T-cell (primary cell): ENCODE measurements around the gene PCBP4. TPM values are rescaled to one million over a fixed set of nuclear protein-coding genes. Genes with fewer than 3 reads are reported as not detected.

Experiments used
- ATAC-seq, 4 experiments: fragments of 200-7000 bp in 3 of 4; fragments of 150-1000 bp in 1 of 4; cut with Tn5 transposase; replicated peaks in 1 of 4; 1 replicate in 3 of 4; 2 replicates in 1 of 4; pipeline ENCODE4 v1.10.0; 2021; ENCODE audit warnings: moderate library complexity in 3 of 4, mild to moderate bottlenecking in 2 of 4, moderate number of reproducible peaks in 1 of 4
- CTCF ChIA-PET, 2 donors: fragments of 300-600 bp; sonication (Branson Sonifier 250); formaldehyde crosslinking; loops; one replicate each; lab custom pipeline; 2022; ENCODE audit warnings: antibody characterized with exemption in 2 of 2; lab: Charles Lee
- POLR2A ChIA-PET, 2 donors: fragments of 300-600 bp; sonication (Branson Sonifier 250); formaldehyde crosslinking; loops; one replicate each; lab custom pipeline; 2022; ENCODE audit warnings: antibody characterized with exemption in 2 of 2; lab: Charles Lee
- DNase-seq, 35 experiments: peaks; one replicate each; pipeline versions ENCODE4 v3.0.0 to v3.0.0-alpha.2; 2013 to 2023
- H3K27ac ChIP-seq: one replicate; pipeline ENCODE4 v1.5.1; 2013; ENCODE audit warnings: low read length
- H3K27me3 ChIP-seq, 2 experiments: replicated peaks in 1 of 2; 1 replicate in 1 of 2; 2 replicates in 1 of 2; pipeline versions ENCODE4 v1.6.1 to v1.7.0; 2013; ENCODE audit warnings: low read length in 1 of 2, mixed read lengths in 1 of 2; ENCODE audit not compliant: control insufficient read depth in 2 of 2, insufficient read depth in 2 of 2; ENCODE audit errors: extremely low read depth in 1 of 2
- H3K36me3 ChIP-seq, 2 donors: 1 replicate in 1 of 2; 2 replicates in 1 of 2; pipeline versions ENCODE4 v1.6.1 to v1.7.0; 2013; ENCODE audit warnings: low read length in 1 of 2; ENCODE audit not compliant: control insufficient read depth in 2 of 2, insufficient read depth in 1 of 2; ENCODE audit errors: extremely low read depth in 1 of 2
- H3K4me1 ChIP-seq, 2 experiments: 1 replicate in 1 of 2; 2 replicates in 1 of 2; pipeline versions ENCODE4 v1.6.1 to v1.7.0; 2013; ENCODE audit warnings: low read length in 2 of 2, mixed read lengths in 1 of 2; ENCODE audit not compliant: insufficient read depth in 2 of 2, control insufficient read depth in 1 of 2; ENCODE audit errors: extremely low read depth in 1 of 2
- H3K4me3 ChIP-seq, 2 donors: 1 replicate in 1 of 2; 2 replicates in 1 of 2; pipeline versions ENCODE4 v1.5.1 to v1.7.0; 2013; ENCODE audit warnings: mild to moderate bottlenecking in 2 of 2, low read length in 1 of 2, moderate library complexity in 1 of 2; ENCODE audit not compliant: control insufficient read depth in 1 of 2; ENCODE audit errors: extremely low read depth in 1 of 2
- H3K9me3 ChIP-seq: 2 replicates; pipeline ENCODE4 v1.7.0; 2013
- H3K27ac Mint-ChIP-seq, 2 donors: one replicate each; pipeline ENCODE4 v1.8.0; 2020 to 2021; ENCODE audit warnings: mild to moderate bottlenecking in 2 of 2, mixed read lengths in 2 of 2
- H3K27me3 Mint-ChIP-seq, 2 donors: one replicate each; pipeline ENCODE4 v1.8.0; 2021 to 2022; ENCODE audit warnings: mixed read lengths in 2 of 2
- H3K36me3 Mint-ChIP-seq: one replicate; pipeline ENCODE4 v1.8.0; 2021; ENCODE audit warnings: mixed read lengths
- H3K4me1 Mint-ChIP-seq, 3 donors: one replicate each; pipeline ENCODE4 v1.8.0; 2020 to 2022; ENCODE audit warnings: mixed read lengths in 3 of 3, mild to moderate bottlenecking in 1 of 3
- H3K4me3 Mint-ChIP-seq, 3 donors: one replicate each; pipeline ENCODE4 v1.8.0; 2020 to 2022; ENCODE audit warnings: mild to moderate bottlenecking in 3 of 3, mixed read lengths in 3 of 3, moderate library complexity in 3 of 3
- H3K9me3 Mint-ChIP-seq, 3 donors: one replicate each; pipeline ENCODE4 v1.8.0; 2020 to 2022; ENCODE audit warnings: mixed read lengths in 3 of 3
- whole genome bisulfite sequencing: methylation state at CpG from one replicate; pipeline ENCODE4 v1.1.5; 2013; ENCODE audit warnings: missing lambda C conversion rate; ENCODE audit not compliant: insufficient coverage; 5-methylcytosine and 5-hydroxymethylcytosine counted together
- total RNA-seq, 35 experiments: library from RNA in 6 of 35; stranded (reverse) in 6 of 35; fragments of 120-200 nt in 1 of 35; gene quantifications; one replicate each; pipeline versions ENCODE4 v1.2.1 to v1.2.4 and lab custom pipeline; 2013 to 2026

Gene PCBP4
- total RNA-seq, 5 donors from 2014 or later (not counting 1 experiment from before 2014, with no cell fraction given), result 11.7 to 33.3 (median 26.6) TPM

DNA sequence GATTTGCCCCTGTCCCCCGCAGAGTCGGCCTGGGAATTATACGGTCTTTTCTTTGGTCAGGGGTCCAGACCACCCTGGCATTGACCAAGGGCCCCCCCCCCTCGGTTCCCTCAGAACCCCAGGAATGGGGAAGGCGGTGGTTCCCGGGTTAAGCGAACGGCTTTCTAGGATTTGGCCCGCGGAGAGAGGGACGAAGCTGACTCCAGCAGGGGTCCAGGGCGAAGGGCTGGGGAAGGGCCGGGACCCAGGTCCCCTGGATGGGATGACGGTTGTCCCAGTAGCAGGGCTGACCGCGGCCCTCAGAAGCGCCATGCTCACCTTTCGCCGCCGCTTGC lies 25.8 kb downstream of the PCBP4 start:
- Histone ChIP-seq H3K4me3 (peak overlapping the region; percentile 75 to 83), H3K9me3 (no peaks in the 10 kb centered on the region), H3K27ac (no peak overlapping the region), H3K4me1 (peaks cover 6 to 37% of the 10 kb centered on the region in 2 experiments), H3K27me3 (no peaks in the 10 kb centered on the region), H3K36me3 (peaks cover 25 to 27% of the 10 kb centered on the region in 2 donors)
- peak overlapping the region; percentile 69 to 70 for H3K27ac Mint-ChIP-seq
- ATAC-seq (no peak), DNase-seq (peak in 1 of 35 experiments; percentile 5)
- peaks cover 22% of the 10 kb centered on the region for H3K36me3 Mint-ChIP-seq
- POLR2A ChIA-PET, result interaction anchor here in 1 of 2 donors (0.5 to 0.6 kb wide), 2 partner anchors 269 to 626 kb away, joined by 3 to 5 read pairs; no protein-coding TSS in a partner anchor
- H3K4me3 Mint-ChIP-seq, result peak overlapping the region; percentile 86 to 92 (median 89)
- CTCF ChIA-PET, result interaction anchor here in 1 of 2 donors (0.6 to 2.0 kb wide), 12 partner anchors 26 to 272 kb away, joined by 3 to 10 read pairs (median 4); partner anchors contain the start of genes ABHD14B, ACY1, DUSP7 and PCBP4
- no peaks in the 10 kb centered on the region for H3K27me3 Mint-ChIP-seq
- peaks cover 36 to 41% (median 38%) of the 10 kb centered on the region in 3 donors for H3K4me1 Mint-ChIP-seq
- 0% methylated on average over 15 of the region's 20 CpGs for WGBS
- no peaks in the 10 kb centered on the region for H3K9me3 Mint-ChIP-seq

DNA sequence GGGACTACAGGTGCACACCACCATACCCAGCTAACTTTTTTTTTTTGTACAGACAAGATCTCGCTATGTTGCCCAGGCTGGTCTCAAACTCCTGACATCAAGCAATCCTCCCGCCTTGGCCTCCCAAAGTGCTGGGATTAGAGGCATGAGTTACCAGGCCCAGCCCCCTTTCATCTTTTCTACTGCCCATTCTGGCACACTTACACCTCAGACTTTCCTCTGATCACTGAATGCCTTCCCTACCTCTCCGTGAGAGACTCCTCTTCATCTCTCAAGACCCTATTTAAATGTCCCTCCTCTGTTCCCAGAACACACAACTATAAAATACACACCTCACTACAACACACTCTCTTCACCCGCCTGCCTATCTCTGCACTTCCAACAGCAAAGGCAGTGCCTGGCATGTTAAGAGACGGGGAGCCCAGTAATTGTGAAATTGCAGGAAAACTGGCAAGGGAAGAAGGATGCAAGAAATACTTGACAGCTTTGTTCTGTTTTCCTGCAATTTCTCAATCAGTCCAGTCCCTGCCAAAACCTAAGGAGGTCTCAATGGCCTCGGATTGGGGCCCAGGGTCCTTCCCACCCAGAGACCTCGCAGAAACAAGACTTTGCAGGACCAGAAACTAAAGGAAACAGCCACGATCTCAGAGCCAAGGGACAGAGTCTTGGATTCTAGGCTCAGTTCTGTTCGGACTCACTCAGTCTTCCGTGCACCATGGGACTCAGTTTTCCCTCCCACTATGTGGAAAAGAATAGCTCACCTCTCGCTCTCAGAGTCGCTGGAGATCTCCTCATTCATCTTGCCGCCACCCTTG lies 26.4 kb downstream of the PCBP4 start:
- no peaks in the 10 kb centered on the region for H3K27me3 ChIP-seq
- peaks cover 28 to 33% of the 10 kb centered on the region in 2 donors for H3K36me3 ChIP-seq
- Mint-ChIP-seq H3K9me3 (no peaks in the 10 kb centered on the region), H3K27ac (peak overlapping the region; percentile 69 to 70), H3K27me3 (no peaks in the 10 kb centered on the region), H3K4me1 (peaks cover 36 to 41% (median 38%) of the 10 kb centered on the region in 3 donors), H3K4me3 (peak overlapping the region; percentile 86 to 92 (median 89)), H3K36me3 (peaks cover 25% of the 10 kb centered on the region)
- ATAC-seq, result no peak
- DNase-seq, result peak in 1 of 35 experiments; percentile 16
- 34% methylated on average over 11 of the region's 13 CpGs for WGBS
- no peak overlapping the region for H3K27ac ChIP-seq
- peak overlapping the region; percentile 75 to 83 for H3K4me3 ChIP-seq
- peaks cover 6 to 37% of the 10 kb centered on the region in 2 experiments for H3K4me1 ChIP-seq
- ChIA-PET POLR2A (interaction anchor here in 1 of 2 donors (0.5 kb wide), 1 partner anchor 627 kb away, joined by 5 read pairs; no protein-coding TSS in a partner anchor), CTCF (interaction anchor here in 1 of 2 donors (0.6 to 2.0 kb wide), 11 partner anchors 32 to 271 kb away, joined by 3 to 10 read pairs (median 4); partner anchors contain the start of genes ABHD14B, ACY1, DUSP7 and RPL29)
- H3K9me3 ChIP-seq, result no peaks in the 10 kb centered on the region

DNA sequence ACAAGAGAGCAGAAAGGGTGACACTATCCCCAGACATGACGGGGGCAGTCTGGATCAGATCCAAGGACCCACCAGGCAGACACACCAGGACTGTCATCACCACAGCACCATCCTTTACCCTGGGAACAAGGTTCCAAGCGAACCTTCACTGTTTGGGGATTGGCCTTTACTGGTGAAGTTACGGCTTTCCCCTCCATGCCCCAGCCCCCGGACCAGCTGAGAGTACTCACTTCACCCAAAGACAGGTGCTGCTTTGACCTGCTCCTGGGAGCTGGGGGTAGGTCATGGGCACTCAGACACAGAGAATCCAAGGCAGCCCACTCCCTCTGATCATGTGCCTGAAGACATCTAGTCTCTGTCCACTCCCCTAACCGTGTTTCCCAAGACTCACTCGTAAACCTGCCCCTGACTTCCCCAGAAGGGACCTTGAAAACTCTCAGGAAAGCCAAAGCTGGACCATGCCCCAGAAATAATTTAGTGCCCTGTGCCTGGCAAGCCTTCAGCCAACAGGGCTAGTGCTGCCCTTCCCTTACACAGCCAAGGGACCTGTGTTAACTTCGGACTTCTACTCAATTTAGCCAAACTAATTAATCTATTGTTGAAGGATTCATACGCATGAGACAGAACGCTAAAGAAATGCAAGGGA lies 28.4 kb downstream of the PCBP4 start:
- ChIA-PET POLR2A (no interaction called here), CTCF (interaction anchor here in 1 of 2 donors (0.5 kb wide), 1 partner anchor 21 kb away, joined by 3 read pairs; no protein-coding TSS in a partner anchor)
- Mint-ChIP-seq H3K4me3 (peak overlapping the region in 1 of 3 donors; percentile 38), H3K36me3 (peaks cover 40% of the 10 kb centered on the region), H3K9me3 (no peaks in the 10 kb centered on the region), H3K27ac (no peak overlapping the region), H3K4me1 (peaks cover 35 to 41% (median 36%) of the 10 kb centered on the region in 3 donors), H3K27me3 (no peaks in the 10 kb centered on the region)
- no peak for ATAC-seq
- WGBS, result 100% methylated on average over 3 of the region's 9 CpGs
- Histone ChIP-seq H3K9me3 (no peaks in the 10 kb centered on the region), H3K36me3 (peaks cover 34 to 52% of the 10 kb centered on the region in 2 donors), H3K27me3 (no peaks in the 10 kb centered on the region), H3K4me3 (no peak overlapping the region), H3K4me1 (peaks cover 6 to 37% of the 10 kb centered on the region in 2 experiments), H3K27ac (no peak overlapping the region)
- DNase-seq, result no peak

- peak in 1 of 35 experiments; percentile 14 for DNase-seq
- Histone ChIP-seq H3K9me3 (no peaks in the 10 kb centered on the region), H3K27me3 (no peaks in the 10 kb centered on the region), H3K4me1 (peaks cover 6 to 29% of the 10 kb centered on the region in 2 experiments), H3K4me3 (no peak overlapping the region), H3K36me3 (peaks cover 34 to 61% of the 10 kb centered on the region in 2 donors), H3K27ac (no peak overlapping the region)
- Mint-ChIP-seq H3K4me3 (no peak overlapping the region), H3K9me3 (no peaks in the 10 kb centered on the region), H3K36me3 (peaks cover 44% of the 10 kb centered on the region), H3K27ac (no peak overlapping the region), H3K4me1 (peaks cover 29 to 37% (median 31%) of the 10 kb centered on the region in 3 donors), H3K27me3 (no peaks in the 10 kb centered on the region)
- 88% methylated on average over 7 of the region's 13 CpGs for WGBS
- ATAC-seq, result no peak
- POLR2A ChIA-PET, result no interaction called here
- CTCF ChIA-PET, result no interaction called here
Observed at GRCh38 chr3:51937611-51938450, 29.4 kb downstream of the PCBP4 start.

- ATAC-seq (no peak), DNase-seq (no peak)
- H3K9me3 ChIP-seq, result no peaks in the 10 kb centered on the region
- no peak overlapping the region for H3K4me3 Mint-ChIP-seq
- H3K36me3 ChIP-seq, result peaks cover 34 to 65% of the 10 kb centered on the region in 2 donors
- peaks cover 47% of the 10 kb centered on the region for H3K36me3 Mint-ChIP-seq
- no peak overlapping the region for H3K27ac Mint-ChIP-seq
- H3K9me3 Mint-ChIP-seq, result no peaks in the 10 kb centered on the region
- H3K27me3 Mint-ChIP-seq, result no peaks in the 10 kb centered on the region
- H3K4me3 ChIP-seq, result no peak overlapping the region
- H3K27me3 ChIP-seq, result no peaks in the 10 kb centered on the region
- WGBS, result 98% methylated on average over 9 of the region's 9 CpGs
- H3K4me1 Mint-ChIP-seq, result peaks cover 22 to 31% (median 23%) of the 10 kb centered on the region in 3 donors
- ChIA-PET CTCF (no interaction called here), POLR2A (no interaction called here)
- no peak overlapping the region for H3K27ac ChIP-seq
- peaks cover 6 to 22% of the 10 kb centered on the region in 2 experiments for H3K4me1 ChIP-seq
Observed at GRCh38 chr3:51937014-51937413, 30.2 kb downstream of the PCBP4 start.
